ENCODE data around the gene SDSL.
A peak's percentile ranks its signal among the peaks of the same experiment; 100 is the strongest.

Gene SDSL

DNA sequence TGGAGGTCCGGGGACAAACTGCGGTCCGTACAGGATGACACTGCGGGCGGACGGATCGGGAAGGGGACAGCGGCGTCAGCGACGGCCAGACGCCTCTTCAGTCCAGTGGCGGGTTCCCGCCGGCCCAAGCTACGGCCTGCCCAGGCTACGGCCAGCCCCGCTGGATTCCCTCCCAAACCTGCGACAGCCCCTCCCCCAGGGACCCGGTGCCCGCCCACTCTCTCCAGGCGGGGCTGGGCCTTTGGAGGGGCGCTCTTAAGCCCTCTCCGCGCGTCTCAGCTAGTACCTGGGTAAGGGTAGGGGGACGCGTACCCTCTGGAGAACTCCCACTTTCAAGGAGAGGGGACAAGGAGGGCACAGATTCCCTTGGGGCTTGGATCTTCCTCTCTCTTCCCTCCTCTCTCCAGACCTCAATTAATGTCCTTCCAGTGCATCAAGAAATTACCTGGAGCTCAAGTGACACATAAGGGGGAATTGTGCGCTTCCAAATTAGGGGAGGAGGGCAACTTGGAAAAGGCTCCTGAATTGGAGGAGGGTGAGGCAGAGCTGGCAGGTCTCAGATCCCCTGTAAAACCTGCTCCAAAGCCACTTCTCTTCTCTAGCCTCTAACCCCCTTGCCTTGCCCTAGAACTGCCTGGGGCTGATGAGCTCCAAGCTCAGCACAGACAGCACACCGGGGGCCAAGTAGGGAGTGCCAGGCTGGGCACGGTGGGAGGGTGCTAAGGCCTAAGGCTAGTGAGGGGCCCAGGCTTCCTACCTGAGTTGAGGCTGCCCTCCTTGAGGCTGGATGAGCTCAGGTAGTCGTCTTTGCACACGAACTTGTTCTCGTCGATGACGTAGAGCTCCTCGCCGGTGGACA lies 46.4 kb downstream of the SDSL start:
- DNase-seq, result no peak

DNA sequence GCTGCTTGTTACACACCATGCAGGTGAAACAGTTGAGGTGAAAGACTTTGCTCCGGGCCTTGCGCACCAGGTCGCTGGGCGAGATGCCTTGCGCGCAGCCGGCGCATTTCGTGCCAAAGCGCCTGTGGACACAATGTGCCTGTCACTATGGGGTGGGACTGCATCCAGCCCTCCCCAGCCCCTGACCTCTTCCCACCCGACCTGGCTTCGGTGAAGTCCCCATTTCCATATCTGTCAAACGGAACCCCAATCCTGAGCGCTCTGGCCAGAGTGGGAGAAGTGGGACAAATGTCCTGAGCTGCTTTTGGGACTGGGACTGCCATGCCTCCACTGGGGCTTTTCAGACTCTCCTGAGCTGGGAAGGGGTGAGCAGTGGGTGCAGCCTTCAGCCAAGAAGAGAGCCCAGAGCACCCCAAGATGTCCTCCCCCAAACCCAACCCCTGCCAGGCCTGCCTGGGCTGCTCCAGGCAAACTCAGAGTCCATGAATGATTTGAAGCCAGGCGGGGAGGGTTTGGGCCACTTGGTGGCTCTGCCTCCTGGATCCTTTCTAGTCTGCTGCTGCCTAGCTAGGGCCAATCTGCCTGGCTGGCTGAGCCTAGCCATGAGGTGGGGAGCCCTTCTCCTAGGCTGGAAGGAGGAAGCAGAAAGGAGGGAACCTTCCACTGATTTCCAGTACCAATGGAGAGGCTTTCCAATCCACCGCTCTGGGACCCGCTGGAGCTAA lies 47.2 kb downstream of the SDSL start:
- DNase-seq, result no peak

DNA sequence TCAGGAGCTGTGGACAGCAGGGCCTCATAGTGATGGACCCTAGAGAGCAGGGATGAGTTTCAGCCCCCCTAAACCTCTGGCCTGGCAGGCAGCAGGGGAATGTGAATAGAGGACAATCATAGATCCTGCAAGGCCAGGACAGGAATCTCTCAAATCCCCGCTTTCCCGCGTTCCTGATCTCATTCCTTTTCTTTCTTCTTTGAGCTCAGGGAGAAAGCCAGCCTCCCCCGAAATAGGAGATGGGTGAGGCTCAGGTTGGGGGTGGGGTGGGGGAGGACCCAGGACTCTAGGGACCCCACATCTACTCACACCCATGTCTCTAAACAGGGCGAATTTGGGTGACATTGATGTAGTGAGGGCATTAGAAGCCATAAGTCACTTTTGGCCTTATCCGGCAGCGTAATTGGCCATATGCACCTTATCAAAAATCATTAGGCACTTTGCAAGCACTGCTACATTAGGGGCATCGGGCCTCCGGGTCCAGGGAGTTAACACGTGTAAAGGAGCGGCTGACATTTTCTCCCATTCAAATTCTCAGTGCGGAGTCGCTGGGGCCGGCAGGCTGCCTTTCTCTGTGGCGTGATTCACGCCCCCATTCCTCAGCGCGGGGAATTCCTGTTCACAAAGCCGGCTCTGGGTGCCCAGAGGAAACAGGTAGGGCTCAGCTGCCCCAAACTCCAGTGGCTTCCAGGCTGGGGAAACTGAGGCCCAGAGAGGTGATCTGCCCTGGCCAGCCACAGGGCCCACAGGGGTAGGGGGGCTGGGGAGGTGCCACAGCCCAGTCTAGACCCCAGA lies 48.0 kb downstream of the SDSL start:
- no peak for DNase-seq

DNA sequence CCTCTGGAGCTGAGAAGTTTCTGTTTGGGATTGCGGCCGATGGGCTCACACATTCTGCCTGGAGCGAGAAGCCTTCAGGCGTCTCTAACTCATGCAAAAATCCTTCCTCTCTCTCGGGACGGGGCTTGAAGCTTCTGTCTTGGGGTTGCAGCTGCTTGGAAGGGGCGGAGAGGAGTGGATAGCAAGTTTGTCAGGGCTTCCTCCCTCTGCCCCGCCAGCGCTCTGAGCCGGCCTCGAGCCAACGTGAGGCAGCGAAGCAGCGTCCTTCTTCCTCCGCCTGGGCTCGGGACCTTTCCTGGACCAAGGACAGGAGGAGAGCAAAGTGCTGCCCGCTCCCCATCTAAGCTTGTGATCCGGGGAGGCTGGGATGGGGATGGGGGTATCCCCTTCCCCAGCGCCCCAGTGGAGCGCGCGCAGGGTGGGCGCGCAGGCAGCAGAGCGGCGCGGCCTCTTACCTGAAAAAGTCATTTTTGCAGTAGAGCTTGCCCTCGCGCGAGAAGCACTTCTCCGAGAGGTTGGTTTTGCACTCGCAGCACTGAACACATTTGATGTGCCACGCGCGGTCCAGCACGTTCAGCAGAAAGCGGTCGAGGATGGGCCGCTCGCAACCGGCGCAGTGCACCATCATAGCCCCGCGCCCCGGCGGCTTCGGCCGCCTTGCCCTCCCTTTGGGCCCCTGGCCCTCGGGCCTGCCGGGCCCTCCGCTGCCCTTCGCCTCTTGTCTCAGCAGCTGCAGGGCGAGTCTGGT lies 48.9 kb downstream of the SDSL start:
- no peak for DNase-seq

- no peak for DNase-seq
These were observed 49.5 kb downstream of the SDSL start, which contains the start of gene LHX5 for GRCh38 chr12:113471619-113472171. LHX5 (minus strand) TSS chr12:113471871; CDS start chr12:113471498, 373 bp downstream.

GRCh38 chr12:113472191-113473121 lies 50.3 kb downstream of the SDSL start:
- no peak for DNase-seq

GRCh38 chr12:113473400-113473799 lies 51.2 kb downstream of the SDSL start:
- DNase-seq, result no peak

- no peak for DNase-seq
These were observed 51.8 kb downstream of the SDSL start for GRCh38 chr12:113473942-113474341.

DNA sequence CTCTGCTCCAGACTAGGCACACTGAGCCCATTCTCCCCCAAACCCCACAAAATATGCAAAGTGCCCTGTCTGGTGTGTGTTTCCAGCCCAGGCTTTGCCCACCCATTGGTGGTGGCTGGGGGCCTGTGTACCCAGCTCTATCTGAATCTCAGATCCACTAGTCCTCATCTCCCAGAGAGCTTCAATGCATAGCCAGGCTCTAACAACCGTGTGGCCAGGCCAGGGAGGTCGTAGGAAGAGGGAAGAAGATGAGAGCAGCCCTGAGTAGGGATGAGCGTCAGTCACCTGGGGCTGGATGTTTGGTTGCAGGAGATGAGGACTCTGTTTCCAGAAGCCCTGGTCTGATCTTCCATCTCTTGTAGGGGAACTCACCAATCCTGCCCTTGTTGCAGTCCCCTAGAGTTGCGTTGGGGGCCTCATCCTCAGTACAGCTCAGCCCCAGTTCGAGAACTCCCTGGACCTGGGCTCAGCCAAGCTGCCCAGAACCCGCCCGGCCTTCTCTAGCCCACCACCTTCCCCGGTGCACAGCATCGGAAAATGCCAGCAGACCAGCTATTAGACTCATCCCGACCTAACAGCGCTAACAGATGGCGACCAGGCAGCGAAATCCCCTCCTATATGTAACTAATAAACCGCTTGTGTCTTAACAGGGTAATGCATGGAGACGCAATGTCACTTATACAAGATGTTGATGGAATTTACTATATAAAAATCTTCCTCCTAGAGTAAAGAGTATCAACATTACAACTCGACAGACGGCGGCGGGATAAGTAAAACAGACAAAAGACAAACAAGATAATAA lies 52.7 kb downstream of the SDSL start:
- DNase-seq, result no peak

GRCh38 chr12:113475451-113476175 lies 53.4 kb downstream of the SDSL start:
- DNase-seq, result no peak

DNA sequence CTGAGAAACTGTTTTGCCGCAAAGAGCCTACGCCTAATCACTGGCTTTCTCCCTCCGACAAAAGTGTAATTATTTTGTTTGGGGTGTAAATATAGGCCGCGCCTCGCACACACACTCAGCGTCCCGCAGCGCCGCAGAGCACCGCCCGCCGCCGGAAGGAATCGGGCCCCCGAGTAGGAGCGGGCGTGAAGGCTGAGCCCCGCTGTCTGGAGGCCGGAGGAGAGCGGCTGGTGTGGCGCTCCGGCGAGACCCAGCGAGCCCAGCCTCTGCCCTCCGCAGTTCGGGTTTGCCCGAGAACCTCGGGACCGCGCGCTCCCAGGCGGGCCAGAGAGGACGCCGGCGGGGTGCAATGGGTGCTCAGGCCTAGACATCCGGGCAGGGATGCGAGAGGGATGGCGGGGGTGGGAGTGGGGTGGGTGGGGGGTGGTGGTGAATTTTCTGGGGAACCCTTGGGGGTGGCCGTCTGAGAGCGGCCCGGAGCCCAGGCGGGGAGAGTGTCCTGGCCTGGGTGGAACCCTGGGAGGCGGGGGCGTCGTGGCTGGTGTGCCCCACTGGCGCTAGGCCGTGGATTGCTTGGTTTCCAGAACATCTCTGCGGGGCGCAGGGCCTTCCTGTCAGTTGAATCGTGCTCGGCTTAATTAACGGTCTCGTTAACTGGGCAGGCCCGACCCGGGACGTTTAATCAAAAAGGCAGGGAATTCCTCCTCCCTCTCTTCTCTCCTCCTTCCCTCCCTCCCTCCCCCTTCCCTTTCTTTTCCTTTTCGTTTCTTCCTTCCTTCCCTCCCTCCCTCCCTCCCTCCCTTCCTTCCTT lies 54.2 kb downstream of the SDSL start:
- DNase-seq, result no peak

DNA sequence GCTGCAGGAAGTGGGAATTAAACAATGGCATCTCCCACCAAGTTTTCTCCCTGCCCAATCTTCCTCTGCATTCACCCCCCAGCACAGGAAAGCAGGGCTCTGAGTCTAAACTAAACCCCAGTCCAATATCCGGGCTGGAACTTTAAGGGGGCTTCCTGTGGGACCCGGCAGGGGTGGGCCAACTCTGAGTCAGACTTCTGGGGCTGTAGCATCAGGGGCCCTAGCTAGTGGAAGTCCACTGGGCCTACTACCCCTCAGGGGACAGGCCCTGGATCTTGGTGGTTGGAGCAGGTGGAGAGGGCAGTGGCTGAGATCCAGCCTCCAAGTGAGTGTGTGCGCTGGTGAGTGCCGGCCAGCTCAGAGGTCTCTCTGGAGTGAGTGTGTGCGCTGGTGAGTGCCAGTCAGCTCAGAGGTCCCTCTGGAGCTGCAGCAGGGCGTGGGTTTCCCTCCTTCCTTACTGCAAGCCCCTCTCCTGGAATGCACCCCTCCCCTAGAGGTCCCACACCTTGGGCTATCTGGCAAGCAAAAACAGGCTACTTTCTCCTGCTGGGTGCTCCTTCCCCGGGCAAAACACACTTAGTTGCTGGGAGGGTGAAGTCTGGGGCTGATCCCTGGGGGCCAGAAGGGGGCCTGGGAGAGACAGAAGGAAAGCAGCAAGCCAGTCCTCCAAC lies 55.1 kb downstream of the SDSL start:
- DNase-seq, result no peak

- no peak for DNase-seq
These were observed 55.6 kb downstream of the SDSL start for GRCh38 chr12:113477842-113478215.

- no peak for DNase-seq
These were observed 56.3 kb downstream of the SDSL start for GRCh38 chr12:113478351-113479011.

GRCh38 chr12:113479216-113479589 lies 57.0 kb downstream of the SDSL start:
- DNase-seq, result no peak

- peak; percentile 68 for DNase-seq
These were observed 57.6 kb downstream of the SDSL start for GRCh38 chr12:113479590-113480335.
